Frontal cortex (tissue), 4 donors: ENCODE measurements around the gene SPTBN2. TPM values are rescaled to one million over a fixed set of nuclear protein-coding genes. Genes with fewer than 3 reads are reported as not detected.

Experiments used
- DNase-seq, 2 donors: peaks; one replicate each; pipeline ENCODE4 v3.0.0; 2012; ENCODE audit warnings: low spot score in 2 of 2
- FAIRE-seq: peaks from 2 replicates; lab custom pipeline; 2012; peaks lifted over from hg19 to GRCh38; lab: Jason Lieb, UNC
- total RNA-seq: library from RNA; depleted of rRNA; stranded (reverse); fragments of >200 nt; gene quantifications from one replicate; pipeline ENCODE4 v1.2.3, GENCODE V29; 2014
- donor health status: control.
- donor health status: control.
- donor health status: control.

SPTBN2 gene
- total RNA-seq, 1 donor from 2014 or later, result 170 TPM

DNA sequence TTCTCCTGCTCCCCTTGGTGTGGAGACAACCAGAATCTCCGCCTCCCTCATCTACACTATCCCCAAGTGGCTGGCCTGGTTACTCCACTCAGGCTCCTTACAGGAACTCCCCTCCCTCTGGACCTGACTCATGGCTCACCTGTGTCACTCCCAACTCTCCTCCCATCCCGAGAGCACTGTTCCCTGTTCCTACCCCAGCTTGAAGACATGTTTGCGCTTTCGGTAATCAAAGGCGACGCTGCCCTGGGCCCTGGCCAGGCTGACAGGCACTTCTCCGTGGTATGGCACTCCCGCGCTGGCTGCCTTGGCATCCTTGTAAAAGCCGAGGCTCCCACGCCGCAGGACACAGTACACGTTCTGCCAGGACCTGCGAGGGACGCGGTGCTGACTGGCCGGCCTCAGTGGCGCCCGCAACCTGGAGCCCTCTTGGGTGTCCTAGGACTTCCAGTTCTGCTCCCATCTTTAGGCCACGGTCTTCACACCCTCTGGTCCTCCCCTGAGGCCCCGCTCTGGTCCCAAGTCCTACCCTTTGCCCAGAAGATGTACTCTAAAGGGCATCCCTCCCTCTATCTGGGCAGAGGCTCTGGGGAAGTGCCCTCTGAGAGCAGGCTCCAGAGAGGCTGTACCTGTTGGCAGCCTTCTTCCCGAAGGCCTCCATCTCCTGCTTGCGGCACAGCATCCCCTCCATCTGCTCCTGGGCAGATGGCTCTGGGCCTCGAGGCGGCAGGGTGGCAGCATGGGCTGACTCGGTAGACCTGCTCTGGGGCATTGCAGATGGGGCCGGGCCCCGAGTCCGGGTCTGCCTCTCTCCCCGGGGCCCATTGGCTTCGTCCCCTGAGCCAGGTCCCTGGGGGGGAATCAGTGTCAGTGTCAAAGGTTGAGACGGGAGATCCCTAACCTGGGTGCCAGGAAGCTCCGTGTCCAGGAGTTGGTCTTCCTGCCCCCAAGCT is 41.9 kb downstream of the SPTBN2 start:
- FAIRE-seq, result no peak

DNA sequence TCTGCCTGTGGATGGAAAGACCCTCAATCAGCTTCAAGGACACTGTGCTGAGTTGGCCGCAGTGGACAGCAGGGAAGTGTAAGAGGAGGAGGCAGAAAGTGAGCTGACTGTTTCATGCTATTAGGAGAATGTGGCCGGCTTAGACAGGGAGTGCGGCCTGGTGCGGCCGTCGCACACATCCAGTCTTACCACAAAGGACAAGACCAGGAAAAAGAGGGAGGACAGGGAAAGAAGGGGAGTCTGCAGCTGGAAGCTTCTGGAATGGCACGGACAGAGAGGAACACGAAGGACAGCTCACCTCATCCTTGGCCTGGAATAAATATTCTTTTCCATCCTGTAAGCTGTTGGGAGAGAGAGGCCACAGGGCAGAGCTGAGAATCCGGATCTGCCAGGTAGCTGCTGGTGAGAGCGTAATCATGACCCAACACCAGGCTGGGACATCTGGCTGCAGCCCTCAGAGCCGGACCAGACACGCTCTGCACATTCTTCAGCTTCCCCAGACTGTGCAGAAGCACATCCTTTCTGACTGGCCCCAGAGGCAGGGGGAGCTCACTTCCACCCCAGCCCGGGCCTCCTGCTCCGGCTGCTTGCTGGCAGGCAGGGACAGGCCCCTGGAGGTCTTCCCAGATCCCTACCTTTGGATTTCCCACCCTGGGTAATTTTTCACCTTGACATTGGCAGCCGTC is 42.8 kb downstream of the SPTBN2 start:
- DNase-seq (no peak), FAIRE-seq (no peak)

More for the DNA sequence above, 41.9 kb downstream of the SPTBN2 start:
- DNase-seq, result no peak

DNA sequence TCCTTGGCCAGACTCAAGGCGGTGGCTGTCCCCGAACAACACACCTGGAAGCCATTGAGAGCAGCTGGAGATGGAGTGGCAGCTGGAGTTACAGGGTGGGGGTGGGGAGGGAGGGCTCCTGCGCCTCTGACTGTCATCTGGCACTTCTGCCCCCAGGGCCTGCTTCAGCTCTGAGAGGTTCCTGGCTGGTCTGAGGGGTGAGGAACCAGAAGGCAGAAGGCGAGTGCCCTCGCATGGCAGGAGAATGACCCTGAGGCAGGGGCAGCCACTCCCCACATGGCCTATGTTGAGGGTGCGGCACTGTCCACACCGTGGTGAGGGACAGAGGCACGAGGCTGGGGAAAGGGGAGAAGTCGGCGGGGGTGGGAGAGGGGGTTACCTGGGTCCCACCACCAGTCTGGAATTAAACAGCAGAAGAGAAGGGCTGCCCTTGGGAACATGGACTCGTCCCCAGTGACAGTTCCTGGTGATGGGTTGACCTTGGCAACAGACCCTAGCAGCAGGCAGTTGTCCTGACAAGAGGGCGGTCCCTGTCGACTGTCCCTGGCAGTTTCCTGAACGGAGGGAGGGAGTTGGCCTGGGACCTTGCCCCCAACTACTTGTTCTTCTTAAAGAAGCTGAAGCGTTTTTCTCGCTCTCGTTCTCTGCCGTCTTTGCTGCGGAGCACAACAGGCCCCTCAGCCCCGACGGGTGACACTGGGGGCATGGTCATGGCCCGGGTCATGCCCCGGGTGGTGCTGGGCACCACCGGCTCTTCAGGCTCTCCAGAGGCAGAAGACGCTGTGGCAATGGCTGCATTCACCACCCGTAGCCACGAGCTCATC is 43.5 kb downstream of the SPTBN2 start:
- no peak for FAIRE-seq
- DNase-seq, result no peak

DNA sequence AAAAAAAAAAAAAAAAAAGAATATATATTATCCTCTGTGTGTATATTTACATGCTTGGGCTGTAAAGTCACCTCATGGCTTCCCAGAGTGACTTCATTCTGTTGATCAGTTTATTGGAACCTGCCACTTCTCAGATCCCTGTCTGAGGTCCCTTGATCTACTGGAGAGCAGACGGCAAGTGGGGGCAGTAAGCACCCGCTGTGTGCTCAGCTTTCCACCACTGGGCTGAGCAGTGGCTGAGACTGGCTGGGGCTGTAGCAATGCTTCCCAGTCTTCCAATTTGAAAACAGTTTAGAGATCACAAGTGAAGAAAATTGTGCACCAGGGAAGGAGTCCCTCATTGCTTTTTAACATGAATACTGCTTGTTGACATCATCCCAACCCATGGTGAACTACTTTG is 44.4 kb downstream of the SPTBN2 start:
- FAIRE-seq (no peak), DNase-seq (no peak)

DNA sequence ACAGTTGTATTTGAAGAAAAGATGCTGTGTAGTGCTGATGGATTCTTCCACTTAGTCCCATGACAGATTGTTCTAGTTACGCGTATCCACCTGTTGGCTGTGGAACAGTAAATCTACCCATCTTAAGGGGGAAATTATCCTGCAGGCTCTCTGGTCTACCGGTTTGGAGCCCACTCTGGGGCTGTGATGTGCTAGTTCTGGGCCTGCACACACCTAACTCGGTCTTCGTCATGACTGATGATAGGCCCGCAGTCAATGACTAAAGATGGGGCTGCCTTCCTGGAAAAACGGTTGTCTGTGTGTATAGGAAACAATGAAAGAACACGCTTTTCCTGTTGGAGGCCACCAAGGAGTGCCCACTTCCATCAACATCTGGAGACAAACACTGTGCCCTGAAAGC is 45.1 kb downstream of the SPTBN2 start:
- FAIRE-seq (no peak), DNase-seq (no peak)

DNA sequence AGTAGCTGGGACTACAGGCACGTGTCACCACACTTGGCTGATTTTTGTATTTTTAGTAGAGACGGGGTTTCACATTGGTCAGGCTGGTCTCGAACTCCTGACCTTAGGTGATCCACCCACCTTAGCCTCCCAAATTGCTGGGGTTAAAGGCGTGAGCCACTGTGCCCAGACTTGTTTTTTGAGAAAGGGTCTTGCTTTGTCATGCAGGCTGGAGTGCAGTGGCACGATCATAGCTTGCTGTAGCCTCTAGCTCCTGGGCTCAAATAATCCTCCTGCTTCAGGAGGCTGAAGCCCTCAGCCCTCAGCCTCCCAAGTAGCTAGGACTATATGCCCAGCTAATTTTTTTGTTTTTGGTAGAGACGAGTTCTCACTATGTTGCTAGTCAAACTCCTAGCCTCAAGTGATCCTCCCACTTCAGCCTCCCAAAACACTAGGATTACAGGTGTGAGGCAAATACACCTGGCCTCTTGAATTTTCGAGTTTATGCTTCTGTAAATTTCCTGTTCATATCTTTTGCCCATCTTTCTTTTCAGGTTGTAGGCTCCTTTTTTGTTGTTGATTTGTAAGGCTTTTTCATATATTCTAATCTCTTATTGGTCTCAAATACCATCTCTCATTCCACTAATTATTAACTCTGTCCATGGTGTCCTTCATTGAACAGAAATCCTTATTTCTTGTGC is 47.9 kb downstream of the SPTBN2 start:
- FAIRE-seq, result no peak
- DNase-seq, result no peak

DNA sequence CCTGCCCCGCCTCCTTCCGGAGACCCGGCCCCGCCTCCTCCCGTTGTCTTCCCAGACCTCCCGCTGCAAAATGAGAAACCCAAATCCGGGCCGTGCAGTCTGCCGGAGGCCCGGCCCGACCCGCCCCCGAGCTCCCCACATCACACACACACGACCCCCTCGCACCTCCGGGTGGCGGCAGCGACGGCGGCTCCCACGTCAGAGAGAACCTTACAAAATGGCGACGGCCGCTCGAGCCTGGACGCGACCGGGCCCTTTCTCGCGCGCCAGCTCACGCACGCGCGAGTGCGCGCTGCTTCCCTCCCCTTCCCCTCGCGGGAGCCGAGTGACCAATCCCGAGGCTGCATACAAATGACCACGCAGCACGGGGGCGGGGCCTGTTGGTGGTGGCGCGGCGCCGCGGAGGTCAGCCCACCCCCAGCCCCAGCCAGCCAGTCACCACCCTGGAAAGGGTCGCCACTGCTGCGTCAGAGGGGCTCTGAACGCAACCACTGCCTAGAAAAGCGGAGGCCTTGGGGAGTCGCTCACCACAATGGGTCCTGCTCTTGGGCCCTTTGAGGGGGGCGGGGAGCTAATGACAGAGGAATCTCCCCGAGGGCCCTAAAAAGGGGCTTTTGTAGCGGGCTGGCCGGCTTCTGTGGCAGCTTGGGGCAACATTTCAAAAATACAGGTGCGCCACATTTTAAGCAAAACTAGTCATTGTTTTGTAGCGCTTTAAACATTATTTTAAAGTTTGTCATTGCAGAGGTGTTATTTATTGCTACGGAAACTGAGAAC is 51.2 kb downstream of the SPTBN2 start, which contains the start of gene RBM4B:
TSS of gene RBM4B (minus strand) at position 289 of the 777 bp plus-strand sequence. CDS start 808 bp downstream, outside the sequence.
- no peak for FAIRE-seq
- peak; percentile 93 to 94 for DNase-seq

DNA sequence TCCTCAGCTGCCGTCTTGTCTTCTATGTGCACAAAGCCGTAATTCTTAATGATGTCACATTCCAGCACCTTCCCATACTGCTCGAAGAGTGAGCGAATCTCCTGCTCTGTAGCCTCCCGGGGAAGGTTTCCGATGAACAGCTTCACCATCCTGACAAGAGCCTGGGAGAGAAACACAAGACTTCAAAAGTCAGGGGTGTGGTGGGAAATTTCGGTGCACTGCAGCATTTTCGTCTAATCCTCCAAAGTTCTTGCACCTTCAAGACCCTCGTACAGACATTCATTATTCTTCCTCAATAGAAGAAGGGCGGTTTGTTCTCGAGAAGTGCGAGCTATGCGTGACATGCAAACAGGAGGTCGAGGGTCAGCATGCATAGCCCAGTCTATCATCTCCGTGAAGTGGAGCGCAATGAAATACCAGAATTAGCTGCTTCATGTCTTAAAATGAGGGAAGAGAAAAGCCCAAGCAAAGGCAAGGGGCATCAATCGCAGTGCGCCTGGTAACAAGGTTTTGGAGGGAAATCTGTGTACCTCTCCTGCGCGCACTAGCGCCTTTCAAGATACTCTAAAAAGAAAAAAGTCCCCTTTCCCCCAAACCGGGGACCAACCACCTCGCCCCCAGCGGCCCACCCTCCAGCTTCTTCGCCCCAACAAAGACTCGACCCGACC is 52.0 kb downstream of the SPTBN2 start:
- FAIRE-seq (no peak), DNase-seq (no peak)

DNA sequence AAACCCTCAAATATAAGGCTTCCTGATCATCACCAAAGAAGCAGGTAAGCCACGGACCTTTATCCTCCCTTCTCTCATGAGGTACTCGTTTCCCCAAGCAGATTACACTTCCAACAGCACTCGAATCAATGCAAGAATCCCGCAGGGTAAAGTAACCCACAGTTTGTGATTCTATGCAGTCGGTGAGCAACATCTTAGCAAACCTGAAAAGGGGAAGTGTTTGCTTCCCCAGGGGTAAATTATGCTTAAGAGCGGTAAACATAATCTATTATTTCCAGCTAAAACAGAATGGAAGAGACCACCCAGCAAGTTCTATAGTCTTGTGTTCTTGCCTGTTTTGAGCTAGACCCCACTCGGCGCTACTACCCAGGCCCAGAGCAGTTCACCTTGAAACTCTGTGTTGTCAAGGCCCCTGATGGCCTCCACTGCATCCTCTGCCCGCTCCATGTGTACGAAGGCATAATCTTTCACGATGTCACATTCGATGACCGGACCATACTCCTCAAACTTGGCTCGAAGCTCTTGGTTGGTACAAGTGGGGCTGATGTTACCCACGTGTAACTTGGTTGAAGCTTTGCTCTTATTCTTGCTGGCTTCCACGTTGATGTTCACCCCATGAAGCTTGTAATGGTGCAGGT is 52.6 kb downstream of the SPTBN2 start:
- no peak for FAIRE-seq
- no peak for DNase-seq

DNA sequence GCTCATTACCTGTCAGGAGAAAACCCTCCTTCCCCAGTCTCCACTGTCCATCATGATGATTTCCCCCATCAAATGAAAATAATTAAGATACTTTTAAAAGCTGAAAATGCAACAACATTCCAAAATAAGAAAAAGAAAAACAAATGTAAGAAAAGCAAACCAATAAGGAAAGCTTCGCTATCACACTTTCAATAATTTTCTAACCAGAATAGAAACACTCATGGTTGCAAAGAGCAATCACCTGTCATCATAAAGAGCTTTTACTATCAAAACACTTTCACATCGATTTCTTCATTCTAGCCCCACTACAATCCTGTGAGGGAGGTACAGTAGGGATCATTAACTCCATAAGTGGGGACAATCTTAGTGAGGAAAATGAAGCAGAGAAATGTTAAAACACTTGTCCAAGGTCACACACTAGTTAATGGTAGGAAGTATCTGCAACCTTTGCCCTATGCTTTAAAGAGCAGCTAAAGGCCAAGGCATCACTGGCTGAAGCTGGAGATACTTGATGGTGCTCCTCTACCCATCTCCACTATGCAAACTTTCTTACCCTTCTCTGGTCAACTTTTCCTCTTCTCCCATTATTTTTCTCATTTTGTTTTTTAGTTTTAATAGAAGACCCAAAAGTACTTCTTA is 53.9 kb downstream of the SPTBN2 start:
- no peak for FAIRE-seq
- DNase-seq, result no peak

DNA sequence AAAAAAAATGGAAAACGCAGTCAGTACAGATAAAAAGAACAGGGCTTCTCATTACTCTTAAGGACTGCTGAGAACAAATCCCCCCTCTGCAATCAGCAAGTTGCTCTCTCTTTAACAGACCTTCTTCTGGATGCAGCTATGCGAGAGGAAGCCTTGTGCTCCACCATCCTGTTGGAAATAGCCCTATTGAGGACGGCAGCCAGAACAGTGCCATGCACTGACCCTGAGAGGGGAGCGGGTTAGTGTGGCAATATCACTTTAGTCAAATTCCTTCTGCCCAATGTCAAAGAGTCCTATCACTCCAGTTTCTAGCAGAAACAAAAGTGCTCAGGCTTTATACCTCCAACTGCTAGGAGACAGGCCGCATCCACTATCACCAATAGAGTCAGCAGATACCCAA is 58.2 kb downstream of the SPTBN2 start:
- no peak for FAIRE-seq

DNA sequence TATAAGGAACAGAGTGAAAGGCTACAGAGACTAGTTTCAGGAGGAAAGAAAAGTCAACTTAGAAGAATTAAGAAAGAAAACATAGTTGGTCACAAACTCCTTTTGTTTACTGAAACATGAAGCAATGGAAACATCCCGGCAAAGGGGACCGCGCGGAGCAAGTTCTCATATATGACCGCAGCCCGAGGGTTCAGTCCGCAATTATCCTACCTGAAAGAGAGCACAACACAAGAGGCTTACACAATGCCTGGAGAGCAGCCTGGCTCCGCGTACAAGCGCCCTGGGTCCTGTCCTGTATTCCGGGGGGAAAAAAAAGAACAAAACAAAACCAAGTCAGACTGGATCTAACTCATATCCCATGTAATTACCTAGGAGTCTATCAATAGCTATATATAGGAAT is 63.6 kb downstream of the SPTBN2 start:
- DNase-seq, result no peak
- no peak for FAIRE-seq

More for the DNA sequence above, 58.2 kb downstream of the SPTBN2 start:
- no peak for DNase-seq

DNA sequence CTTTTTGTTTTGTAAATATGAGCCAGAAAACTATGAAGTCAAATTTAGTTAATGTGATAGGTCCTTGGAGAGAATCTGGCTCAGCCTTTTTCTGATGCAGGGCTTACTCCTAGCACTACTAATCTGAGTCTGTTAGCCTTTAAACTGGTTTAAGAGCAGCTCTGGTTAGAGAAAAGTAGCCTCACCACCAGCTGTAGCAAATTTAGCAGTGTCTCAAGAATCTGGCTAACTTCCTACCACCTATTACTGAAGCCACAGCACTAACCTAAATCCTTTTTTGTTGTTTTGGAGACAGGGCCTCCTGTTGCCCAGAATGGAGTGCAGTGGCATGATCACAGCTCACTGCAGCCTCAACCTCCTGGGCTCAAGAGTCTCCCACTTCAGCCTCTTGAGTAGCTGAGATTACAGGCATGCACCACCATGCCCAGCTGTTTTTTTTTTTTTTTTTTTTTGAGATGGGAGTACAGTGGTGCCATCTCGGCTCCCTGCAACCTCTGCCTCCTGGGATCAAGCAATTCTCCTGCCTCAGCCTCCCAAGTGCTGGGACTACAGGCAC is 65.2 kb downstream of the SPTBN2 start:
- no peak for FAIRE-seq
- DNase-seq, result no peak

DNA sequence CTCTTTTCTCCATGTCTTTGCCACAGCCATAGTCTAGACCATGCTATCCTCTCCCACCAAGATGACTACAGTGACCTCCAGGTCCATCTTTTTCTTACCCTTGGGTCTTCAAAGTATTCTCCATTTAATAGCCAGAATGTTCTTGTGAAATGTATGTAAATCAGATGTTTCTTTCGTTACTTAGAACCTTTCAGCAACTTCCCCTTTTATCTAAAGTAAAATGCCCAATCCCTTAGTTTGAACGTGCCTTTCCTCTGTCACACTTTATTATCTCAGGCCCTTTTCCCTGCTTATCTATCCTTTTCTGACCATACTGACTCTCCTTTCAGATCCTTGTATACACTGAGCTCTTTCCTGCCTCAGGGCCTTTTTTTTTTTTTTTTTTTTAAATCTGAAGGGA is 69.3 kb downstream of the SPTBN2 start:
- no peak for FAIRE-seq

DNA sequence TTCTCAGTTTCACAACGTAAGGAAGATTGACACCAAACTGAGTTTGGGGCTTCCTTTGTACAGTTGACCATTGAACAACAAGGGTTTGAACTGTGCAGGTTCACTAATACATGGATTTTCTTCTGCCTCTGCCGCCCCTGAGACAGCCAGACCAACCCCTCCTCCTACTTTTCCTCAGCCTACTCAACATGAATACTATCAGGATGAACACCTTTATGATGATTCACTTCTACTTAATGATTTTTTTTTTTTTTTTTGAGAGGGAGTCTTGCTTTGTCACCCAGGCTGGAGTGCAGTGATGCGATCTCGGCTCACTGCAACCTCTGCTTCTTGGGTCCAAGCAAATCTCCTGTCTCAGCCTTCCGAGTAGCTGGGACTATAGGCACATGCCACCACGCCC is 75.9 kb downstream of the SPTBN2 start:
- no peak for FAIRE-seq
- DNase-seq, result no peak

More for the DNA sequence above, 69.3 kb downstream of the SPTBN2 start:
- DNase-seq, result no peak

DNA sequence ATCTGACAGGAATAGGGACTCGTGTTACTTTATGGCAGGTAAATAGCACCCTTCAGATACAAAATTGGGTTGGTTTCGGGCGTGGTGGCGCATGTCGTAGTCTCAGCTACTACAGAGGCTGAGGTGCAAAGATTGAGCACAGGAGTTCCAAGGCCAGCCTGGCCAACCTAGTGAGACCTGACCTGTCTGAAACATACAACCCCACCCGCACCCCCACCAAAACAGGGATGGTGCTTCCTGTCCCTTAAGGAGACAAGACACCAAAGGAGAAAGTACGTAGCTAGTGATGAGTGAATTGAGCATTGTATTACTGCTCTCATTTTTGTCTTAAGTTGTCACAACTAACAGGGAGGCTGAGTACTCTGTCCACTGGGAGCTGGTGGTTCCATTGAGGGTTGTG is 76.4 kb downstream of the SPTBN2 start:
- no peak for DNase-seq
- FAIRE-seq, result no peak

DNA sequence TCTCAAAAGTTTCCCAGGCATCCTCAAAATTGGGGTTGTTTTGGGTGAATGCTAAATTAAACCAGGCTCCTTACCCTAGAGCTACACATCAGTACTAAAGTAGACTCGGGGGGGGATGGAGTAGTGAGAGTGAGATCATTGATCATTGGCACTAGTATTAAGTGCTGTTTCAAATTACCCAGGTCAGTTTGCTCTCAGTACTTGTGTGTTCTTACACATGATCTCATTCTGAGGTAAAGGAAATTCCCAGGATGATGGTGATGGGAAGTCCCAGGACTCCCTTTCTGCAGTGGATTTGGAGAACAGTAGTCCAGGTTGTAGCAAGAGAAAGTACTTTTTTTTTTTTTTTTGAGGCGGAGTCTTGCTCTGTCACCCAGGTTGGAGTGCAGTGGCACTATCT is 78.0 kb downstream of the SPTBN2 start:
- no peak for DNase-seq
- no peak for FAIRE-seq
